Activated CD4-positive, alpha-beta T cell treated with anti-CD3 and anti-CD28 coated beads for 4 hours (primary cell): ENCODE results near the gene CENPO.

Source experiments
- DNase-seq, 2 donors: peaks; one replicate each; pipeline ENCODE4 v3.0.0-alpha.2; 2020

Gene CENPO, protein sequence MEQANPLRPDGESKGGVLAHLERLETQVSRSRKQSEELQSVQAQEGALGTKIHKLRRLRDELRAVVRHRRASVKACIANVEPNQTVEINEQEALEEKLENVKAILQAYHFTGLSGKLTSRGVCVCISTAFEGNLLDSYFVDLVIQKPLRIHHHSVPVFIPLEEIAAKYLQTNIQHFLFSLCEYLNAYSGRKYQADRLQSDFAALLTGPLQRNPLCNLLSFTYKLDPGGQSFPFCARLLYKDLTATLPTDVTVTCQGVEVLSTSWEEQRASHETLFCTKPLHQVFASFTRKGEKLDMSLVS

DNA sequence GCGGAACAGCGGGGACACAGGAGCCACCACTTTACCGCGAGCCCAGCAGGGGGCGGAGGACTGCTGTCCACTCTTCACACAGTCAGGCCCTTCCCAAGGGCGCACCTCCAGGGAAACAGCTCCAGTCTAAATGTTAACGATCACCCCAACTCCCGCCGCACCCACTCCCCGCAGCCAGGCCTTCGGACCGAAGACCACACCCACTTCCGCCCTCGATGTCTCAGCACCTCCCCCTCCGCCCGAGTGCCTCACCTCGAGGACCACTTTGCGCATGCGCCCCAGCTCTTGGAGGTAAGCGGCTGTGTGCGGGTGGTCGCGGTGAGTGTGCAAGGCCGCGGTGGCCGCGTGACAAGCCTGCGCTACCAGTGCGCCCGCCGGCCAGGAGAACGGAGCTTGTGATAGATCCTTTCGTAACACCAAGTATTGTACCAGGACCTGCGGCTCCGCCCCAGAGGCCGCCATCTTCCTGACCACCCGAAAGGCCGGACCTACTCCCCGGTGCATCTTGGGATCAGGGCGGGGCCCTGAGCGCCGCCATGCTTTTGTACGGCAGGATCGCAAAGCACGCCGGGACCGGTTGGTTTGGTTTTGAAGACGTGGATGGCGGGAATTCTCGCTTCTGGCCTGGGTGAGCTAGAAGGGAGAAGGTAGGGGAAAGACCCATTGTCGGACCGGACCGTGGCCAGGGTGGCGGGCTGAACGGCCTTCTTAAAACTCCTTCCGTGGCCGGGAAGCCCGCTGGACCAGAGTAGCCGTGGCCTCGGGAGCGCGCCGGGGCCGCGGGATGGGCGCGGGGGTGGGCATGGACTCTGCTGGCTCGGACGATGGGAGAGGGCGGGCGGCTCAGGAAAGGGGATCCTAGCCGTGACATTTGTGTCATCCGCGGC lies at the start of gene CENPO, which contains the start of gene PTRHD1:
CENPO (plus strand) TSS at position 552 of the 887 bp plus-strand sequence. CDS start 495 bp downstream, outside the sequence.
PTRHD1 (minus strand) TSS at position 518 of the 887 bp plus-strand sequence; CDS start at position 504, 14 bp downstream.
- peak; percentile 95 to 98 for DNase-seq

DNA sequence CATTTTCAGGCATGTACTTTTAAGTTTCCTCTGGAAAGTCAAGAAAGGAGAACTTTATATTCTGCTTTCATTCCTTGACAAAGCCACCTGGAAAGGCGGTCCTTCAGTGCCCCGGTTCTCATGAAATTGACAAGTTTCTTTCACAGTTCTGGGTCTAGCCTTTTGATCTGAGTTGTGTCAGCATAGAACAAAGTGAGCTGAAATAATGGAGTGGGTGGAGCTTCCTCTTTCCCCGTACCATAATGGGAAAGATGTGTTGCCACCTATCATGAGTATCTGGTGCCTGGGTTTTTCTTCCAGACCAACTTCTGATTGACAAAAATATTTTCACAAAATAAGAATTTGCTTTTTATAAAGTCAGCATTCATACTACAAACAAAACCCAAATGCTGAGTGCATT lies 49.3 kb upstream of the CENPO start:
- DNase-seq, result no peak

DNA sequence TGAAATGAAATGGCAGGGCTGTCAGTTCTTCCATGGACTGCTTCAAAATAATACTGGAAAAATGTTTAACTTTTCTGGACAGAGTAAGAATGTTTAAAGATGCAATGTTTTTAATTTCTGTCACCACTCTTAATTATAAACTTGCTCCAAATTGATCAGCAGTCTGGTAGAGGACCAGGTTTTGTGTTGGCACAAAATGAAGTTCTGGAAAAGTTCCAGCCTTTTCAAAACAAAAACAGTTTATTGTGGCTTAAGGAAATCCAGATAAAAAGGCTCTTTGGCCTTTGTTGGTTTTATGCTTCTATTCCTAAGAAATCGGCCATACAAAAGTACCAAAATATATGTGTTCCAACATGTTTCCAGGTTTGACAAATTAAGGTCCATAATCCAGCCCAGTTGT lies 48.9 kb upstream of the CENPO start:
- no peak for DNase-seq

DNA sequence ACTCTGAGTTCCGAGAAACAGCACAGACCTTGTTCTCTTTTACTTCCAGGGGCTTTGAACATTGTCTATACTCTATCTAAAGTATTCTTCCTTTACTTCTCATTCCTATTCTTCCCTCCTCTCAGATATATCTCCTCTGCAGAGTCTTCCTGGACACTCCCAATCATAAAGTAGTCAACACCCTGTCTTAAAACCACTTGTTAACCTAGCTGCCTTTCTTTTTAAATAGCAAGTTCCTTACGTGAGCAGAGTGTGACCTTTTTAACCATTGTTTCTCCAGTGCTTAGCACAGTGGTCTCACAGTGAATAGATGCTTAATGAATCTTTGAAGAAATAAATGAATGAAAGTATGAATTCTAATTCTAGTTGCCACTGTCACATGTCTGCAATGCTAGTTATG lies 47.4 kb upstream of the CENPO start:
- no peak for DNase-seq

DNA sequence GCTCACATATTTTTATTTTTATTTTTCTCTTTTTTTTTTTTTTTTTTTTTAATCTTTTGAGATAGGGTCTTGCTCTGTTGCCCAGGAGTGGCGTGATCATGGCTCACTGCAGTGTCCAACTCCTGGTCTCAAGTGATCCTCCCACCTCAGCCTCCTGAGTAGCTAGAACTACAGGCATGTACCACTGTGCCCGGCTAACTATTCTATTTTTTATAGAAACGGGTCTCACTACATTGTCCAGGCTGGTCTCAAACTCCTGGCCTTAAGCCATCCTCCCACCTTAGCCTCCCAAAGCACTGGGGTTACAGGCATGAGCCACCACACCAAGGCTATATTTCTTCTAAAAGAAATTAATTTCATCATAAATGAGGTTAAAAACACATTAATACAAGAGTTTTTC lies 45.9 kb upstream of the CENPO start:
- no peak for DNase-seq

DNA sequence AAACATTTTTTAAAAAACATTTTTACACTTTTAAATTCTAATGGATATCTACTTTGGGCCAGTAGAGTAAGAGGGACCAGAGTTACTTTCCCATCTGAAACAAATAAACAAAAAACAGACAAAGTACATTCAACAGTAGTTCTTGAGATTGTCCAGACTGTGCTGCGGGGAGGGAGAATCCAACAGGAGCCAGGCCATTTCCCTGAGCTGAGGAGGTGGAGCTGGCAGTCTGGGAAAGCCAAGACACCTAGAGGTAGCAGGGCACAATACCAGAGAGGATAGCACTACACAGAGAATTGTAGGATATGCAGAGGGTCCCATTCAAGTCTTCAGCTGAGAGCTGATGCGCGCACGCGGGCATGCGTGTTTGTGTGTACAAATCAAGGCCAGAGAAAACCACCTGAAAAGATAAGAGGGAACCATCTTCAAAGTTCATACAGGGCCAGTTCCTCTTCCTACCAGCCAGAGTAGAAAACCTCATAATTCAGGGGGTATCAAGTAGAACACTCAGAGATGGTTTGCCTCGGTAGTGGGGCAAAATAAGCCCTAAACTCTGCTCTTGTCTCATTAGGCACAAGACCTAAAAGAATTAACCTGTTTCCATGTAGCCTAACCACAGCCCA lies 44.0 kb upstream of the CENPO start:
- DNase-seq, result no peak

DNA sequence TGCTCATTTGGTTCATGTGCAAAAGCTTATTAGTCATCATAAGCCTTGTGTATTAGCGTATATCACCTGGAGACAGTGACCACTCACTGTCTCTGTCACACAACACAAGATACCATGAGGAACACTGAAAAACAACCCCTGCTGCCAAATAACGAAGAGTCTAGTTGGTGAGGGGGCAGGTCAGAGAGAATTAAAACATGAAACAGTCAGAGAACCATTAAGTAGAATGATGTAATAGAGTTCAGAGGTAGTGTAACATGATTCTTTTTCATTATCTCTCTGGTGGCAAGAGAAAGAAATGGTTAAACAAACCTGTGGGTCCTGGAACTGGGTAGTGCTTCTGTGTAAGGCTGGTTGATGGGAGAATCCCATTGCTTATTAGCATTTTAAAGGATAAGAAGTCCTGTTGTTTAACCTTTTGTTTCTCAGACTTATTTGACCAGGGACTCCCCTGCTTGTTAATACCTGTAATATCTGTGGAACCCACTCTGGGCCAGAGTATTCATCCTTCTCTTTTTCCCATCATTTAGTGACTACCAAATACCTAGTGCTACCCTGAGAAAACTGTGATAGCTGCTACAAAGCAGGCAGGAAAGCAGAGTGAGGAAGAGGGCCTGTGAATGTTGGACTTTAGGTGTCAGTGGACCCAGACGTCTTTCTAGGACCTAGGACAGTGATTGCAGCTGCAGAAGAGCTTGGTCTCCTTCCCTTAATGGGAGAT lies 38.1 kb upstream of the CENPO start:
- no peak for DNase-seq

DNA sequence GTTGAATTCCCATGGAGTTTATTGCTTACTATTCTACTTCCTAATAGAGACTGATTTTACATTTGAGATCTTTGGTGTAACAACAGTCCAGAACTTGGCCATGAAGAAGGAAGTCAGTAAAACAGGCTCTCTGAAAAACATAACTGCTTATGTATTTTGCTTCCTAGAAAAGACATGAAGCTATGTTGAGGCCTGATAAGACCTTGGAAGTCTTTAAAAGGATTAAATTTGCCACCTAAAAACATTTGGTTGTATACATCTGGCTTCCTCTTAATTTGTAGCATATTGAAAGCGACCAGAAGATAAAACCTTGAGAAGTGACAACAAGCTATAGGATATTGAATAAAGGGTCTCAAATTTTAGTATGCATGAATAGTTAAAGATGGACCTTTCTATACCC lies 36.4 kb upstream of the CENPO start:
- no peak for DNase-seq

DNA sequence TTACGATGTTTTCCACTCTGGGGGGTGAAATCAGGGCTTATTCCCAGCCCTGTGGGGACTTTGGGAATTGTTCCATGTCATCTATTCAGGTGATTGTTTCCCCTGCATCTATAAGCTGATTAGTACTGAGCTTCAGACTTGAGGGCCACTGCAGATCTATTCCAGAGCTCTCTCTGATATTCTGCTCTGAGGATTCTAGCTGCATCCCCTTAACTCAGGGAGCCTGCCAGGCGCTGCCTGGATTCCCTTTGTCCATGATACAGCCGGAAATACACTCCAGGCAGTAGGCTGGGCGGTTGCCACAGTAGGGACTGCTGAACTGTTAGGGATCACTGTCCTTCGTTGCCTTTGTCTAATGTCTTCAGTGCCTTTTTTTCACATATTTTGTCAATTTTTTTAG lies 31.4 kb upstream of the CENPO start:
- no peak for DNase-seq

DNA sequence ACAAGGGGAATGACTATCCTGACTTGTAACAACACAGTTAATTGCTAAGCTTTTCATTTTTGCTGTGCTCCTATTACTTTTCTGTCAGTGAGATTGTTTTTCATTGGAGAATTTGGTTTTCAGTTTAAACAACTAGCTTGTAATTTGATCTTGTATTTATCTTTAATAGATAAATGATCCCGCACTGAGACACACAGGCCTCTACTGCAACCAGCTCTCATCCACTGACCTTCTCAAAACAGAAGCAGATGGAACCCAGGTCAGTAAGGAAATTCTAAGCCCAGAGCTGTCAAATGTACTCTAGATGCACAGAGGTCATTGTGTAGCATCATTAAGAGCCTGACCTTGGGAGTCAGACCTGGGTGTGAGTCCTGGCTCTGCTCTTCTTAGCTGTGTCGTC lies 30.7 kb upstream of the CENPO start:
- DNase-seq, result no peak

DNA sequence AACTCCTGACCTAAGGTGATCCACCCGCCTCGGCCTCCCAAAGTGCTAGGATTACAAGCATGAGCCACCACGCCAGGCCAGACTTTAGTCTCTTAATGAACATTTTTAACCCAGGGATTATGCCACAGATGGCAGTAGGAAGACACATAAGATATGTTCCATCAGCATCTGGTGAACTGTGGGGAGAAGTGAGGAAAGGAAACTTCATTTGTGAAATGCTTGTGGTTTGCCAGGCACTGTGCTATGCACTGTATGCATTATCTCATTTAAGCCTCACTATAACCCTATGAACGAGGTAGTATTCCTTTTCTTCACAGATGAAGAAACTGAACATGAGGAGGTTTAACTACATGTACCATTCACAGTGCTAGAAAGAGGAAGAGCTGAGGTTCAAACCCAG lies 29.4 kb upstream of the CENPO start:
- no peak for DNase-seq

DNA sequence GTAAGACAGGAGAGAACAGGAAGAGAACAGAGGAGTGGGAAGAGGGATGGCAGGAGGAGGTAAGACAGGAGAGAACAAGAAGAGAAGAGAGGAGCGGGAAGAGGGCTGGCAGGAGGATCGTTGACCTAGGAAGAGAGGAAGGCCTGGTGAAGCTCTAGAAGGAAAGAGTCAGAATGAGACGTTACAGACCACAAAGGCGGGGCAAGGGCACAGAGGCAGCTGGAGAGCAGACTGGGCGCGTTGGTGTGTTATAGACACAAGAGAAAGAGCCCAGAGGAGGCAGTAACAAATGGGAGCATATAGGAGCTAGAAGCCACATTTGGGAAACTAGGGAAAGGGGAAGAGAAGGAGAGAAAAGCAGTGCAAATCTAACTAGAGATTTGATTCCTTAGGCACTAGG lies 26.6 kb upstream of the CENPO start:
- DNase-seq, result no peak

DNA sequence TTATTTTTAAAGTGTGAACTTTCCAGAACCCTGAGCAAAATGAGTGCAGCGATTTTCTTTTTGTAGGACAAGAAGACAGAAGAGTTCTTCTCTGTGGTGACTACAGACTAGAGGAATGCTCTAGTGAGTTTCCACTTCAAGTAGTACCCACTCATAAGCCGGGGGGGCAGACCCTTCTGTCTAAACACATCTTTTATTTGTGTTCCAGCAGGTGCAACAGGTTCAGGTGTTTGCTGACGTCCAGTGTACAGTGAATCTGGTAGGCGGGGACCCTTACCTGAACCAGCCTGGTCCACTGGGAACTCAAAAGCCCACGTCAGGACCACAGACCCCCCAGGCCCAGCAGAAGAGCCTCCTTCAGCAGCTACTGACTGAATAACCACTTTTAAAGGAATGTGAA lies 25.2 kb upstream of the CENPO start:
- DNase-seq, result no peak

DNA sequence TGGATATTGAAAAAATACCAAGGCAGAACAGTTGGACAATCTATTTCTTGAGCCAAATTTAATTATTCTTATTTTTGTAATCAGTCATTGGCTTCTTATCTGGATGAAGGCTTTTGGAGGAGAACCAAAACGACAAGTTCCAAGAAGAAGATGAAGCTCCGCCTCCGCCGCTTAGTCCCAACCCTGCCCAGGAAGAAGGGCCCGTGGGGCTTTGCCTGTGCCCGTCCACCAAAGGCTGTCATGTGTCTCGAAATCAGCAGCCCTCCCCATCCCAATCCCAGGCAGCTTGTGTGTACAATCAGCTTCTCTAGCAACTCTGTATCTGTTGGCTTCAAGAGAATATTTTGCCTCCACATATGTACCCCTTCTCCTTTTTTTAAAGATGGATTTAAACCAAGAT lies 24.6 kb upstream of the CENPO start:
- DNase-seq, result no peak

DNA sequence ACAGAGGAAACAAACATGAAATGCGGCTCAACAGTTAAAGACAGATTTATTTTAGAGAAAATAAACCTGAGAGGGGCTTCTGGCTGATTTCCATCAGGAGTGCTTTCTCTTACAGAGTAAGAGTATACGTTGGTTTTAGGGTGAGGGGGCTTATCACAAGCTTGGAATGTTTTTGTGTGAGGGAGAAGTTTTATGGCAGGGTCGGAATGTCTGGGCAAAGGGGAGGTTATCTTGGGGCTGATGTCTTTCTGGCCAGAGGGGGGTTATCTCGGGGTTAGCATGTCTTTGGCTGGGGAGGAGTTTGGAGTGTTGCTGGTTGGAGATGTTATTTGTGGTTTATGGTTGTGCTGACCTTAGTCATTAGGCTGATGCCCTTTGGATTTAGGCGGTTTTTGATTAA lies 22.2 kb upstream of the CENPO start:
- no peak for DNase-seq

DNA sequence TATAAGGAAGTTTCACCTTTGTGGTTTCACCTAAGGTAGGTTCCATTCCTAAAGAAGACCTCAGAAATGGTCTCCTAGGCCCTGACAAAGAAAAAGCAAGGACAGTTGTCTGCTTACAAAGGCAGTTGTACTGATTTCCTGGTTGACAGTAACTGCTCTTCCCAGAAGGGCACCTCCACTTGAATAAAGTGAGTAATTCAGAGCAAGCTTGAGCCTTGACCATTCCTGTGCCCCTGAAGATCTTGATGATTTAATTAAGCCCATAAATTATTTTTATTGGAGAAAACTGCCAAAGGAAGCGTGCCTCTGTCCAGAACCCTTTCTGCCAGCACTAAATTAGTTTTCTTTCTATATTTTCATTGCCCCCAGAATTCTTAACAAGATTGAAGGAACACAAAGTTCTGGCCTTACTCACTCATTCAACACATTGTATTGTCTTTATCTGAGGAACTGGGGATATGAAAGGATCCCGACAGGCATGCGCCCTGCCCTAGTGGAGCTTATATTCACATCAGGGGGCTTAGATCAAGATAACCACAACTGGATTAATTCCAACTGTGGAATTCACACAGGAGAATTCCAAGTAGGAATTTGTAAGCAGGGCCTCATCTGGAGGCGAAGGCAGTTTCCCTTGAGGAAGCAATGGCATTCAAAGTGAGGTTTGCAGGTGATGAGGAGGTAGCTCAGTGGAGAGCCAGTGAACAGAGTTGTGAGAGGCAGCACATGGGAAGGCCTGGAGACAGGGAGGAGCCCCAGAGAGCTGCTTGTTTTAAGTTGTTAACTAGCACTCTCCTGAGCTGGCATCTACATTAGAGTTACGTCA lies 21.2 kb upstream of the CENPO start:
- no peak for DNase-seq

DNA sequence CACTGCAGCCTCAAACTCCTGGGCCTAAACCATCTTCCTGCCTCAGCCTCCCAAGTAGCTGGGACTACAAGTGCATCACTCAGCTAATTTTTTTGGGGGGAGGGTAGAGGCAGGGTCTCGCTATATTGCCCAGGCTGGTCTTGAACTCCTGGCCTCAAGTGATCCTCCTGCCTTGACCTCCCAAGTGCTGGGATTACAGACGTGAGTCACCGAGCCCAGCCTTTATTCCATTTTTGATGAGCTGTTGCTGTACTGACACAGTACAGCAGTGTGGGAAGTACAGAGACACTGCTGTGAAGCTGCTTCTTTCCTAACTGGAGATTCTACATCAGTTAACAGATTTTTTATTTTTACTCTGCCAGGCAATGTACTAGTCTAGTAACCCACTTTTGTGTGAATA lies 18.9 kb upstream of the CENPO start:
- no peak for DNase-seq

DNA sequence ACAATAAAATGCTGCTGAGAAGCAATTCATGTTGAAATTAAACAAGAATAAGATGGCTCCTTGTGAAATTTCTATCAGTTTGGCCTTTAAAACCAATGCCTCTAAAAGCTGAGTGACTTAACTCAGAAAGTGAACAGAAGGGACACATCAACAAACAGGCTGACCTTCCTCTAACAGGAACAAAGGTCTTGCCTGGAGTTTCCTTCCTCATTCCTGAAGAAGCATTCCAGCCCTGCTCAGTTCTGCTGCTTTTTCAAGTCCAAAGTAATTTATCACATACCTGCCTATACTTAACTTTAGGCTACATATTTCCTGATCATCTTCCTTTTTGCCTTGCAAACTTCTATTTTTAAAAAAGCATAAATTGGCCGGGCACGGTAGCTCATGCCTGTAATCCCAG lies 14.1 kb upstream of the CENPO start:
- no peak for DNase-seq

DNA sequence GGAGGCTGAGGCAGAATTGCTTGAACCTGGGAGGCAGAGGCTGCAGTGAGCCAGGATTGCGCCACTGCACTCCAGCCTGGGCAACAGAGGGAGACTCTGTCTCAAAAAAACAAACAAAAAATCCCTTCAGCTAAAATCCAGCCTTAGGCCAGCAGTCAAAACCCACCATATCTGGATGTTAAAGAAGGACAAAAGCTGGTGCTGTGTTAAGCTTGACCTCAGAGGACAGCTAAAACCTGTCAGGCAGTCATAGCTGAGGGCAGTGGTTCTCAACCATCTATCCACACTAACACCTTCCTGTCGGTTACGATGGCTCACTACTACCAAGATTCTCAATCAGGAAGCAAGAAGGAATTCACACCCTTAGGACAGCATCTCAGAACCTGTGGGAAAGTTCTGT lies 9.6 kb upstream of the CENPO start:
- DNase-seq, result no peak

DNA sequence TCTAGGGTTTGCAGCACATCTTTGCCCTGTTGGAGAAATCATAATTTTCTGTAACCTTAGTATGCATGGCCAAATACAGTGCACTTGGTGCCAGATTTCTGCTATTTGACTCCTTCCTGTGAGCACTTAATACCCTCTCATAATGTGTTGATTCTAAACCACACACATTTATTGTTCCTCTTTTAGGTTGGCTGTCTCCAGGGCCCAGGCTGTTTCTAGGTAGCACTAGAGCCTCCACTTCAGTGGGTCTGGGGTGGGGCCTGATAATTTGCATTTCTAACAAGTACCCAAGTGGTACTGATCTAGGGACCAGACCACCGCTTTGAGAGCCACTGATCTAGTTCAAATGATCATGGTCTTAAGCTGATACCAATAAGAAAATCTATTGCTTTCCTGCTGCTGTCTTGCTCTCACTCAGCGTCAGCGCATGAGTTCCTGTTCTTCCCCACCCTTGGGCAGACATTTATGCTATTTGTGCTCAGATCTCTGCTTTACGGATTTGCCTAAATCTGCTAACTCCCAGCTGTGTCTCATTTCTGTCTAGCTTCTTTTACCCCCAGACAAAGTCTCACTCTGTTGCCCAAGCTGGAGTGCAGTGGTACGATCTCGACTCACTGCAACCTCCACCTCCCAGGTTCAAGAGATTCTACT lies 7.4 kb upstream of the CENPO start:
- no peak for DNase-seq

DNA sequence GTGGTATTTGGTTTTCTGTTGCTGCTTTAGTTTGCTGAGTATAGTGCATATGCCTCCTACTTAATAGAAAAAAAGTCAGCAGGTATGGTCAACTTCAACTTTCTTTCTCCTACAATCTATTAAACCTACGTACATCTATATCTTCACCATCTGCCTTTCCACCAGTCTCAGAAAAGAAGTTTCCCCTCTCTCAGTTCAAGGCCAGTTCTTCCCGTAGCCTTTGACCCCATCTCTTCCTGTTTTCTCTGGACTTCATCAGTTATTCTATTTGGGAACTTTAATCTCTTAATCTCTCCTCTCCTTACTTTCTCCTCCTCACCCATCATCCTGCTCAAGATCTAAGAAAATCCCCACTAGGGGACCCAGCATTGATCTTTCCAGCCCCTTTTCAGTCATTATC lies 5.7 kb upstream of the CENPO start:
- DNase-seq, result no peak

DNA sequence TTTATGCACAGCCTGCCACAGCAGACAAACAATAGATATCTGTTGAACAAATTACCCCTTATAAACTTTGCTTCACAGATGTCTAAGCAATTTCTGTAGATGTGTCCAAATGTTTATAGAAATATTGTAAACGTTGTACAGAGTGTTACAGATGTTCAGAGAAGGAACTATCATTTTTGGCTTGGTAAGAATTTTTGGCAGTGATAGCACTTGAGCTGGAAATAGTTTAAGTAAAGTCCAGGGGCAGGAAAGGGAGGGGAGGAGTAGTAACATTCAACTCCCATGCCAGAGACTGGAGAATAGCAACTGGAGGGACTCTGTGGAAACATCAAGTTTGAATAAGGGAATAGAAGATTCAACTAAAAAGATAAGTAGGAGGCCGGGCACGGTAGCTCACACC lies 4.4 kb upstream of the CENPO start:
- no peak for DNase-seq
